ENCODE measurements around the gene TGFBR2.

The TGFBR2 gene

DNA sequence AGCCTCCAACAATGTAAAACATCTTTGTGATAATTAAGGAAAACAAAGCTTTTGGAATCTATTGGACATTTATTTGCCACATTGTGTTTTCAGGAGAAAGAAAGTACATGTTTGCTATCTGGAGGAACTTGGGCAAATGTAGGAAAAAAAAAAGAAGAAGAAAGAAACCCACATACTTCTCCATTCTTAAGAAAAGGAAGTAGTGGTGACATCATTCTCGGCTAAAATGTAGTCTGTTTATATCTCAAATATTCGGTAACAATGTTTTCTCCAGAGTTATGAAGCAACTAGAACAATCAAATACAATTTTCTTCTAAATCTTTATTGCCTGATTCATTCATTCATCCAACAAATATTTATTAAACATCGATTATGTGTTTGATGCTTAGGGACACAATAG, 2.3 kb upstream of the TGFBR2 start:
- FAIRE-seq, result no peak

DNA sequence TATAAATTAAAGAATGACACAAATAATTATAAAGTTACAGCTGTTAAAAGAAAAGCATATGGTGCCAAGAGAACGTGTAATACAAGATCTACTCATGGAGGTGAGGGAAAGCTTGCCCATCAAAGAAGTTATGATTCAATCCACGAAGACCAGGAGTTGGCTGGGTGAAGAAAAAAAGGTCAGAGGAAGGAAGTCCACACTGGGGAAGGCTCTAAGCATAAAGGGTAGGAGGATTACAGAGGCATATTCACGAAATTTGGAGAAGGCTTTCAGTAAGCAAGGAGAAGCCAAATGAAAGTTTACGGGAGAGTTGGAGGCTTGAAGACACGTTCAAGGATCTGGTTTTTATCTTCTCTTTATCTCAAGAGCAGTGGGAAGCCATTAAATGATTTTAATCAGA, 1.8 kb upstream of the TGFBR2 start:
- FAIRE-seq, result no peak

DNA sequence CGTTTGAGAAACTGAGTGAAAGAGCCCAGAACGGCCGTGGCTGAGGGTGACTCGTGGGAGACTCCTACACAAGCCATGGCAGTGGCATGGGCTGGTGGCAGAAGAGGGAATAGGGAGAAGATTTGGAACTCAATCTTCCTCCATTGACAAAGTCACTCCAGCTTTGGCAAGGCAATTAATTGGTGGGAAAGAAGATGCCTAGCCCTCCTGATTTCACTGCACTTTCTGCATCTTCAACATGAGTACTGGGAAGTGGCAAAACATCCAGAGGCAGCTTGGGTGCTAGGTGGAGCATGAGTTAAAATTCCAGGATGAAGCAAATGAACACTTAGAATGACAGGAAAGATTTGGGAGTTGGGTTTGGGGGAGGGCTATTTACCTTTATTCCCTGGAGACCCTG, 1.4 kb upstream of the TGFBR2 start:
- no peak for FAIRE-seq

DNA sequence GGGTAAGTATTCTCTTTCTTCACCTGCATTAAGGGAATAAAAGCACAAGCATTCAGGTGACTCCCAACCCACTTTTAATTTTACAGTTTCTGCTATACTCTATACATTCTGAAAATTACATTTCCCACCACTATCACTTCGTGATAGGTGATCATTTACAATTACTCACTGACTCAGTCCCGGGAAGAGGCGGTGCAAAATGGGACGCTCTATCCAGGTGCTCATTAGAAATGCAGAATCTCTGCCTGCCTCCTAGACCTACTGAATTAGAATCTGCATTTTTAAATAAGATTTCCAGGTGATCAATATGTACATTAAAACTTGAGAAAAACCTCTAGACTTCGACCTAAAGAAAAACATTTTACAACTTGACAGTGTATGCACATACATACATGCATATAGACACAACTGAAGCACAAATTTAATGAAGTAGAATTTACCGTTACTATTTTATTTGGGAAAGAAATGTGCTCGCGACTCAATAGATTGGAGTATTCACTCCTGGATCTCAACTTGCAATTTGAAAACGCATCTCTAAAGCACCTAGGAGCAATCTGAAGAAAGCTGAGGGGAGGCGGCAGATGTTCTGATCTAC, 598 bp upstream of the TGFBR2 start:
- no peak for FAIRE-seq

DNA sequence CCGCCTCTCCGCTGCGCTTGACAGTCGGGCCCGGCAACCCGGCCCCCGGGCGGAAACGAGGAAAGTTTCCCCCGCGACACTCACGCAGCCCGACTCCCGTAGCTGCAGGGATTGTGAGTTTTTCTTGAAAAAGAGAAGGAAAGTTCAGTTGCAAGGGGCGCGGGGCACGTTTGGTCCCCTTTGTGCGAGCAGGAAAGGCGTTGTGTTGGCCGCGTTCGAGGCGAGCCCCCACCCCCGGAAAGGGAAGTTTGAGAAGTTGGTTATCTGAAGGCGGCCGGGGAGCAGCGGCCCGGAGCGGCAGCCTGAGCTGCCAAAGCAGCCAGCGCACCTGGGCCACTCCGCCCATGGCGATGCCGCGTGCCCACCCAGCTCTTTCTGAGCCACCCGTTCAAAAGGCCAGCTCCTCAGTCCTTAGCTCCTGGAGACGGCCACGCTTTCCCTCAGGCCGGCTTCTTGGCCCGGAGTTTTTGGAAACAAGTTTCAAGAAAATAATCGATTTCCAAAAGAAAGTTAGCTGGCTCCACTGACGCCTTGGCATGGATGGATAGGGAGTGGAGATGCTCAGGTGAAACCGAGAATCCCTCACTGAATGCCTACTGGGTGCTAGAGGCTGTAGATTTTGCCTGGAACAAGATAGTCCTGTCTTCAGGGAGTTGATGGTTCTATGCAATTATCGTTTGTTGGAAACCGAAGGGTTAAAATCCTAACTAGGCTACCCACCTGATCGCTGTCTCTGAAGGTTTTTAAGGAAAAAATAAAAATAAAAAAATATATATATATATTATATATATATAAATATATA, 832 bp downstream of the TGFBR2 start:
- no peak for FAIRE-seq

DNA sequence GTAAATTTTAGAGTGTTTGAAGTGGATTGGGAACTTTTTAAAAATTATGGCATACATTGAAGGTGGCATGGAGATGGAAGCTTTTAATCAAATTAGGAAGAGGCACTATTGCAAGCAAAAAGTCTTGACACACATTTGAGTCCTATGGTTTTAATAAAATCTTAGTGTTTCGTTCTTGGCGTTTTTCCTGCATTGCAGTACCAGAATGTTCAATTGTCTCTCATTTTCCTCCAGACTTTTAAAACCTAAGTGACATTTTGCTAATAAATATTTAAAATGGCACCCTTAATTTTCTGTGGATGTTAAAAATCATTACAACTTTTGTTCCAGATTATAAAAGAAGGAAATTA, 2.2 kb downstream of the TGFBR2 start:
- no peak for FAIRE-seq

DNA sequence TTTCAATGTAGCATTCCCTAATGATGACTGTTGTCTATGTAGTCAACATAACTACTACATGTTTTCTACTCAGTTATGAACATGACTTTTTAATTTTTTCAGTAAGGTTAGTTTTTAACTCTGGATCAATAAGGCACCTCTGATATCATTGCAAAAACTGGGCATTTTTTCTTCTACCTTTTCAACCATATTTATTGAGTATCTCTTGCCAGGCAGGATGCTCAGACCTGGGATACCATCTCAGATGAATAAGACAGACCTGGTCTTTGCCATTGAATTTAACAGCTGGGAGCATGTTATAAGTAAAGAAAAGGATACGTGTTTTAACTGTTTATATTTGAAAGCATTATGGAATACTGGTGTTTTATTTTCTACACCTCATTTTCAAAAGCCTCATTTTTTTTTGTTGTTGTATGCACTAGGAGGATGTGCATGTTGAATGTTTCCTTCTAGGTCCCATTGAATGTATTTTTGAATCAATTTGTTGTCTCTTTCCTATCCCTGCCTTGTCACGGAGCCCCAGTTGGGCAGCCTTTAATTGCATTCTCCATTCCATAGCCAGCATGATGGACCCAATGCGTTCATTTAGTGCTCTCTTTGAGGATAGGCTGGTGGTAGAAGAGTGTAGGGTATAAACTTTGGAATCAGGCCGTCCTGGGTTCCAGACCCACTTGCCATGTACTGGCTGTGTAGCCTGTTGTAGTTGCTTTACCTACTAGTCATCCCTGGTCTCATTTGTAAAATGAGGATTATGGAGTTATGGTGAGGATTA, 3.7 kb downstream of the TGFBR2 start:
- no peak for FAIRE-seq

DNA sequence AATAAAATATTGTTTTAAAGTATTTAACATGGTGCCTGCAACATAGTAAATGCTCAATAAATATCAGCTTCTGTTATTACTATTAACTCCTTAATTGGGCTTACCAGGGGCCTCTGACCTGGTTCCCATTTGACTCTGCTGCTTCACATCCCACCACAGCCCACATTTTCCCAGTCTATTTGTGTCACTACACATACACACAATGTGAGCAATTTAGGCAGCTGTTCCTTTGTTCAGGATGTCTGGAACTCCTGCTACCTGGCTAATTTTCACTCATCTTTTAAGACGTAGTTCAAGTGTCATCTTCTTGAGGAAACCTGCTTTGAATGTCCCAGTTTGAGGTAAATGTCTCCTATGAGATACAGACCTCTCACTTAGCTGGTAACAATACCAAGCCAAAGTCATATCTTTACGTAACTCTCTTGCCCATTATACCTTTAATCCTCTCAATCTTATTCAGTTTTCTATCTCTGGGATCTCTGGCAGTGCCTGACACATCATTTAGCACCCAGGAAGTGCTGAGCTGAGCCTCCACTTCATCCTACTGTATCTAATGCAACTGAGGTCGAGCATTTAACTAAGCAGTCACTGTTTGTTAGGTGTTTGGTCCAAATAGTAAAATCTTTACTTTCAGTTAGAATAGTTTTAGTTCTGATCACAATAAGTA, 4.4 kb downstream of the TGFBR2 start:
- FAIRE-seq, result no peak

DNA sequence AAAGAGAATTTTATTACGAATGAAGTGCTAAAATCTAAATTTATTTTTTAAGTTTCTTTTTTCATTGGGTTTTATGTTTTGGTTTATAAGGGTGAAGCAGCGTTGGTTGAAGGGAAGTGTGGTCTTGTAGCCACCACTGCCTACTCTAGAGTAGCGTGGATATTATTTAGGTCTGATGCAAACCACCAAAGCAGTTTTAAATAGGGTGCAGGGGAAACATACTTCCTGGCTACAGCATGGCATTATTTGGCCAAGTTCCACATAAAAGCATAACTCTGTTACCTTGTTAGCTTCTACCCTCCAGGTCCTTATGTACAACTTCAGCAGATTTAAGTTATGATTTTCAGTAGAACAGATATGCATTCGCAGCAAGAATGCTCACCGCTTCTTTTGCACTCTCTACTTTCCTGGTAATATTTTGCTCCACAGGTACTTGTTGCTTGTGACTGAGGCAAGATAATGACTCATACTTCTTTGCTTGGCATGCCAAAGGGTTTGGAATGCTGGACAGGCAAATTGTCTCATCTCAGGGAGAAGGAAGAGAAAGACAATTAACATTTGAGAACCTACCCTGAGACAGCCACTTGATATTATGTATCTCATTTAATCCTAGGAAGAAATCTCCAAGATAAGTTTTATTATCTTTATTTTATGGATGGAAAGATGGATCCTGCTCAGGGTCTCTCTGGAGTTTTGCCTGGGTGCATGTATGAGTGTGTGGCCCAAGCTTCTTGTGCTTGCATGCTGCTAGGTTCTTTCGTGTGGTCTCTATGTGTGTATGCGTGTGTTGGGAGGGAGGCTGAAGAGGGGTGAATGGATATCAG, 5.4 kb downstream of the TGFBR2 start:
- no peak for FAIRE-seq

DNA sequence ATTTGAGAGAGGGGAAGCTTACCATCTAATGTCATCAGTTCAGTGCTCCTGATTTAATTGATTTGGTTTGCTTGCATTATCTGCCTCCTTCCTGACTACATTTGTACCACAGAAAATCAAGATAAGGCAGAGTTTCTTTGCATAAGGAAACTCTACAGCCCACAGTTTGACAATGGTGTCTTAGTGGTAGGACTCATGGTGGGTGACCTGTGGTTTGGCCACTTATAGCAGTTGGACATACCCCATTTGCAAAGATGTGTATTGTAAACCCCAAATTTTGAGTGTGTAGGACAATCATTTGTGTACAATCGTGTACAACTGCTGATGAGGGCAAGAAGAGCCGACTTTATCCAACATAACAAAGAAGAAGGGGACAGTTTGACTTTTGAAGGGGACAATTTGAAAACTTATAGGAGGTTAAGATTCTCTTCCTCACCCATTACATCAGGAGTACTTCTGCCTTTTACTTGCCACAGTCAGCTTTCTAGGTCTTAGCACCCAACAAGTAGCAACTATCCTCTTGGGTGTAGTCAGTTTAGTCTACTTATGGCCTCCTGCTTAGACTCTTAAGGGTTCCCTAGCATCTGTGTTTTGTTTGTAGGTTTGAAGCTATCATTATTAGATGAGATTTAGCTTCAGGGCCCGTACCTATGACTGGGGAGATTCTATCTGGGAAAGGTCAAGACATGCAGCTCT, 6.2 kb downstream of the TGFBR2 start:
- no peak for FAIRE-seq

DNA sequence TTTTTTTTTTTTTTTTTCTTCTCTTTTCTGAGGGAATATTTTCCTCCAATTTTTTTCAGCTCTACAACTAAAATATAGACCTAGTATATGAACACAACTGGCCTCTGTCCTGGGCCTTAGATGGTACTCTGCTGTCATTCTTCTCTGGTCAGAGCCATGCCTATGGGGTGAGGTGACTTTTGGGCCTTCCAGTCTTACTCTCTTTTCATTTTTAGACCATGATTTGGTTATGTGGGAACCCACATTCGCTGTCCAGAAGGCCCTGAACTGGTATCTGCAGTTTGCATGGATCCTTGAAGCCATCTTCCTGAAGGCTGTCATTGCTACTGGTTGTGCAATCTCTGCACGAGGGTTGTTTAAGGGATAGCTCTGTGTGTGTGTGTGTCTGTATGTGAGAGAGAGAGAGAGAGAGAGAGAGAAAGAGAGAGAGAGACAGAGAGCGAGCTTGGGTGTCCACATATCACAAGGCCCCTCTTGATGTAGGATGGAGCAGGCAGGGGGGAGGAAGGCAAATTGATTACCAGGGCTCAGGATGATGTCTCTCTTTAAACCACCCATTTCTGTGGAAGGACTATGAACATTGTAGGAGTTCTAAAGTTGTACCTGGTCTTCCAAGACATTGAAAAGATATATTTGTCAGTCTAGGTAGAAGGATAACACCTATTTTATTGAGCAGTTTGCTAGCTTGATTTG, 6.9 kb downstream of the TGFBR2 start:
- FAIRE-seq, result no peak

DNA sequence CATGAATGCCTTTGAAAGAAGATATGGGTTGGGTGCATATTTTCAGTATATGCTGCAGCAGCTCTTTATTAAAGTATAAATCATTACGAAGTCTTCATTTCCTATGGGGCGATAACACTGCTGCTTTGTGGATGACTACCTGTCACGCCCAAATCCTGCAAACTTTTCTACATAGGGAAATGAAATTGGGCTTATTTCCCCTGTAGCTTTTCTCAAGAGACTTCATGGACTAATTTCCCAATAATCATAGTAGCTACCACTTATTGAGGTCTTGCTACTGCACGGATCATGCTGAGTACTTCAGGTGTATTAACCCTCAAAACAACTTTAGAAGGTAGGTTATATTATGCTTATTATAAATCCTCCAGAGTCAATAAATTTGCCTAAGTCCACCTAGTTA, 8.0 kb downstream of the TGFBR2 start:
- no peak for FAIRE-seq

DNA sequence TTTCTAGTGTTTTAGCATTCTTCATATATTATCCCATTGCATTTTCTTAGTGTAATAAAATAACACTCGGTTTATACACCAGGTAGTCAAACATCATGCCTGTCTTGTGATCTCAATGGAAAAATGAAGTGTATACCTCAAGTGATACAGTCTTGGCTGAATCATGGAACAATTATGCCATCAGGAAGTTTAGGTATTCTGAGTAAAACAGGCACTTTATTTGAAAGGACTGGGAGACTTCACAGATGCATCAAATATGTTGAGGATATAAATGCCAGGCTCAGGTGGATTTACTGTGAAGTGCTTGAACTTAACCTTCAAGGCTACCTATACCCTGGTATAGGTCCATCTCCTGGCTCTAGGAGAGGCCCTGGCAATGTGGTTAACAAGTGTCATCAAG, 8.5 kb downstream of the TGFBR2 start:
- no peak for FAIRE-seq

DNA sequence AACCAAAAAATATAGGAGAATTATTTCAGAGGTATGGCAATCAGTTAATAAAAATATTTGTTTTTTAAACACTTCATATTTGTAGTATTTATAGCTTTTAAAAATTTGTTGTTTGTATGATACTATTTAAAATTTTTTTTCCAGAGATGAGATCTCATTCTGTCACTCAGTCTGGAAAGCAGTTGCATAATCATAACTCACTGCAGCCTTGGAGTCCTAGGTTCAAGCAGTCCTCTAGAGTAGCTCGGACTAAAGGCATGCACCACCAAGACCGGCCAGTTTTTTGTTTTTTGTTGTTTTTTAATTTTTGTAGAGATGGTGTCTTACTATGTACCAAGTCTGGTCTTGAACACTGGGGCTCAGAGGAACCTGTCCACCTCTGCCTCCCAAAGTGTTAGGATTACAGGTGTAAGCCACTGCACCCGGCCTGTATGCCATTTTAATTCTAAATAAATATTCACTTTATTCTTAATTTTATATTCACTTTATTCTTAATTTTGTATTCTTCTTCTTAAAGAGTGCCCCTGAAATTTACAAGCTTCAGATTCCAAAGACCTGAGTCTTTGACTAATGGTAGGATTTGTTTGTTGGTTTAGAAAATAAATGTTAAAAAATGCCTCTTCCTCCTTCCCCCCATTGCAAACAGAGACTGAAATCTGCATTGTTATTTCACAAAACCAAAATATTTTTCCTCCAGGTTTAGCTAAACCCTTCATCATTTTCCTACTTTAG, 9.4 kb downstream of the TGFBR2 start:
- no peak for FAIRE-seq

DNA sequence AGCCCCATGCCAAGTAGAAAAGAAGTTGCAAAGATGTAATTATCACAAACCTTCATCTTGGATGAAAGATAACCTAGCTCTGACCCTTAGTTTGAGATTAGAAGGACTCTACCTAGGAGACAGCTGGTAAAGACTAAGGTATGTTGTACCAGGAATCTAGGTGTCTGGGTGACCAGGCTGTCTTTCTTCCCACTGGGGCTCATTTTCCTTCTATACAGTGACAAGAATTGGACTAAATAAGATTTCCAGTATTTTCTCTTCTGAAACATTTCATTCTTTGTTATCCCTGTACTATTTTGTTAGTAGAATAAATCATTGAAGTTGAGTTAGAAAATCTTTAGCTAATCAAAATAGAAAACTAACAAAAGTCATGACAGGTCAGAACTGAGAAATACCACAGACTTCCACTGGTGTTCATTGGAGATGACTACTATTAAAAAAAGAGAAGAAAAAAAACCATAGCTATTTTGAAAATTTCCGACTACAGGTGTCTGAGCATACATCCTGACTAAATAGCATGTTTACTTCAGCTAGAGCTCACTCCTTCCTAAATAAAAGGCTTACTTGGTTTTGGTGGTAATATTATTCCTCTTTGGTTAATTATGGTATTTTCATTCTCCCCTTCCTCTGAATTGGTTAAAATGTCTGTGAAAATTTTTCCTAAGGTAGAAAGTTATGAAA, 10.1 kb downstream of the TGFBR2 start:
- no peak for FAIRE-seq

DNA sequence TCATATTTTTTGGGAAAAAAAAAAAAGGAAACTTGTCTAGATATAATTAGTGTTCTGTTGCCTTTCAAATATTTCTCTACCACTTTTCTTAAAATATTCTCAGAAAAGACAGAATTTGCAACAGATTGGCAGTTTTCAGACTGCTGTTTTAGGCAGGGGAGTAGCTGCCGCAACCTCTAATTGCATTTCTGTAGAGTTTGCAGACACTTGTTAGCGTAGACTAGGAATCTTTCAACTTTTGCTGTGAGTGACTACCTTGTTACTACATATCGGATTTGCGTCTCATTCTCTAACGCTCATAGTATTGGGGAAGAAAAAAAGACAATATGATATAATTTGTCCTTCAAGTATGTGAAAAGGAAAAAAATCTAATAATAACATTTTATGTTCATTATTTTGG, 10.7 kb downstream of the TGFBR2 start:
- no peak for FAIRE-seq

DNA sequence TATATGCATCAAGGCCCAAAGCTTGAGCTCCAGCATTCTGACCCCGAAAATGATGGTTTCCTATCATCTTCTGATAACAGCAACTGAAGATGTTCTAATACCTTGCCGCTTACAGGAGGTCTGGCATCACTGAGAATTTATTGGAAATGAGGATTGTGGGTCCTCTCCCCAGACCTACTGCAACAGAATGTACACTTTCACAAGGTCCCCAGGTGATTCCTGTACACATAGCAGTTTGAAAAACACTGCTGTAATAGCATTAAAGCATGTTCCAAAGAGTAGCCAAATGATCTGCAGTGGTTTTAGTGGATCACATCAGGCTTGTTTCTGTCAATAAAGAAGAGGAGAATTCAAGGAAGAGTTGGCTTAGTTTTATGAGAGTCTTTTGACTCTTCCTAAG, 11.3 kb downstream of the TGFBR2 start:
- no peak for FAIRE-seq

DNA sequence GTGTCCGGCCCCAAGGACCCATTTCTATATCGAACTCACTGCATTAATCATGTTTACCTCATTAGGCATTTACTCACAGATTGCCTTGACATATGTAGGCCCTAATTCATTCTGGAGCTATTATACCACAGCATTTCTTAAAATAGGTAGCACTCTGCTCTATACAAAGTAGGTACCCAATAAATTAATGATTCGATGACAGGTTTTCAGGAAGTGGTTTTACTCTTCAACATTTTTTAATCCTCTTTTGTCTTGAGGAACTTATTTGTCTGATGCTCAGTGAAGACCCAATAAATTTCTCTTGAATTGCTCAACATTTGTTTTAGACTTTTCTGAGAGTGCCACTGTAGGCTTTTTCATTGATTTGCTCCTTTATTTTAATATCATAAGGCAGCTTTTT, 12.1 kb downstream of the TGFBR2 start:
- FAIRE-seq, result no peak

DNA sequence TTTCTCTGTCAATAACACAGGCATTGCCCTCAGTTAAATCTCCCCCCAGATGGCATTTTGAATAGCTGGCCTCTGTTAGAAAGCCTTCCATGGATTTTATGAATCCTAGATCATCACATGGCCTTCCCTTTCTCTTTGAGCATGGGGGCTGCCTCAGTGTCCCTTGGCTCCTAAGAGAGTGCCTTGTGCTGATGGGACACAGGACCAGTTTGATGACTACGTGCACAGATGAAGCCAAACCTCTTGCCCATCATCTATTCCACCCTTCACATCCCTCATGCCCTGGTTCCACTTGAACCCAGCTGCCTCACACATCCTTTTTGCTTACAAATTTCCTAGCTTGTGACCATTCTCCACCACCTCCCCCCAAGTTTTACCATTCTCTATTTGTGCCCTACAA, 12.9 kb downstream of the TGFBR2 start:
- no peak for FAIRE-seq
